ENCODE data around the gene LZTS3. TPM values are rescaled to one million over a fixed set of nuclear protein-coding genes. Genes with fewer than 3 reads are reported as not detected.

Gene LZTS3
- total and polyA plus RNA-seq, 2 of the 13 experiments (the other 11 are each of a cell fraction or from before 2014, with no cell fraction given): 10.1 to 31.3 TPM

- TF ChIP-seq RFX3 (CRISPR knock-in tag; IDR thresholded peaks at IDR 0.05) (peak; percentile 28; the same call in 1 of the 2 replicates), PBX2 (CRISPR knock-in tag; IDR thresholded peaks at IDR 0.05) (no peak), HMGXB4 (CRISPR knock-in tag; IDR thresholded peaks at IDR 0.05; ENCODE audit: borderline replicate concordance in 1 of 2, low read depth in 1 of 2) (peak; percentile 47 to 95), TOPORS (CRISPR knock-in tag; IDR thresholded peaks at IDR 0.05) (no peak; the same call in none of the 2 replicates), RNF2 (conservative IDR thresholded peaks at IDR 0.05; ENCODE audit: low read depth) (peak; percentile 43; the same call in 1 of the 2 replicates), EED (CRISPR knock-in tag; IDR thresholded peaks at IDR 0.05) (no peak), CENPT (CRISPR knock-in tag; IDR thresholded peaks at IDR 0.05; ENCODE audit: low read depth) (no peak), ZNF317 (CRISPR knock-in tag; IDR thresholded peaks at IDR 0.05) (peak; percentile 71; the same call in 1 of the 2 replicates), ZNF740 (CRISPR knock-in tag; IDR thresholded peaks at IDR 0.05) (no peak; the same call in 1 of the 2 replicates), NFRKB (IDR thresholded peaks at IDR 0.05) (no peak), TBX2 (CRISPR knock-in tag; IDR thresholded peaks at IDR 0.05; ENCODE audit: borderline replicate concordance) (peak; percentile 83; the same call in 1 of the 2 replicates), ZNF772 (CRISPR knock-in tag; IDR thresholded peaks at IDR 0.05) (no peak; the same call in none of the 2 replicates), SETDB1 (CRISPR knock-in tag; IDR thresholded peaks at IDR 0.05; ENCODE audit: borderline replicate concordance) (0 out of 2 replicates have a peak, but pooled peaks have one; percentile 43), ZNF562 (CRISPR knock-in tag; IDR thresholded peaks at IDR 0.05; ENCODE audit: borderline replicate concordance) (no peak), GFI1 (CRISPR knock-in tag; IDR thresholded peaks at IDR 0.05; ENCODE audit: borderline replicate concordance) (peak; percentile 20; the same call in 1 of the 2 replicates), PITX1 (CRISPR knock-in tag; IDR thresholded peaks at IDR 0.05) (no peak; the same call in 1 of the 2 replicates)
- TF ChIP-seq, protein P1, sequence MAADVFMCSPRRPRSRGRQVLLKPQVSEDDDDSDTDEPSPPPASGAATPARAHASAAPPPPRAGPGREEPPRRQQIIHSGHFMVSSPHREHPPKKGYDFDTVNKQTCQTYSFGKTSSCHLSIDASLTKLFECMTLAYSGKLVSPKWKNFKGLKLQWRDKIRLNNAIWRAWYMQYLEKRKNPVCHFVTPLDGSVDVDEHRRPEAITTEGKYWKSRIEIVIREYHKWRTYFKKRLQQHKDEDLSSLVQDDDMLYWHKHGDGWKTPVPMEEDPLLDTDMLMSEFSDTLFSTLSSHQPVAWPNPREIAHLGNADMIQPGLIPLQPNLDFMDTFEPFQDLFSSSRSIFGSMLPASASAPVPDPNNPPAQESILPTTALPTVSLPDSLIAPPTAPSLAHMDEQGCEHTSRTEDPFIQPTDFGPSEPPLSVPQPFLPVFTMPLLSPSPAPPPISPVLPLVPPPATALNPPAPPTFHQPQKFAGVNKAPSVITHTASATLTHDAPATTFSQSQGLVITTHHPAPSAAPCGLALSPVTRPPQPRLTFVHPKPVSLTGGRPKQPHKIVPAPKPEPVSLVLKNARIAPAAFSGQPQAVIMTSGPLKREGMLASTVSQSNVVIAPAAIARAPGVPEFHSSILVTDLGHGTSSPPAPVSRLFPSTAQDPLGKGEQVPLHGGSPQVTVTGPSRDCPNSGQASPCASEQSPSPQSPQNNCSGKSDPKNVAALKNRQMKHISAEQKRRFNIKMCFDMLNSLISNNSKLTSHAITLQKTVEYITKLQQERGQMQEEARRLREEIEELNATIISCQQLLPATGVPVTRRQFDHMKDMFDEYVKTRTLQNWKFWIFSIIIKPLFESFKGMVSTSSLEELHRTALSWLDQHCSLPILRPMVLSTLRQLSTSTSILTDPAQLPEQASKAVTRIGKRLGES (CRISPR knock-in tag; IDR thresholded peaks at IDR 0.05; ENCODE audit: borderline replicate concordance): no peak; the same call in 1 of the 2 replicates
- TF ChIP-seq, protein P2, sequence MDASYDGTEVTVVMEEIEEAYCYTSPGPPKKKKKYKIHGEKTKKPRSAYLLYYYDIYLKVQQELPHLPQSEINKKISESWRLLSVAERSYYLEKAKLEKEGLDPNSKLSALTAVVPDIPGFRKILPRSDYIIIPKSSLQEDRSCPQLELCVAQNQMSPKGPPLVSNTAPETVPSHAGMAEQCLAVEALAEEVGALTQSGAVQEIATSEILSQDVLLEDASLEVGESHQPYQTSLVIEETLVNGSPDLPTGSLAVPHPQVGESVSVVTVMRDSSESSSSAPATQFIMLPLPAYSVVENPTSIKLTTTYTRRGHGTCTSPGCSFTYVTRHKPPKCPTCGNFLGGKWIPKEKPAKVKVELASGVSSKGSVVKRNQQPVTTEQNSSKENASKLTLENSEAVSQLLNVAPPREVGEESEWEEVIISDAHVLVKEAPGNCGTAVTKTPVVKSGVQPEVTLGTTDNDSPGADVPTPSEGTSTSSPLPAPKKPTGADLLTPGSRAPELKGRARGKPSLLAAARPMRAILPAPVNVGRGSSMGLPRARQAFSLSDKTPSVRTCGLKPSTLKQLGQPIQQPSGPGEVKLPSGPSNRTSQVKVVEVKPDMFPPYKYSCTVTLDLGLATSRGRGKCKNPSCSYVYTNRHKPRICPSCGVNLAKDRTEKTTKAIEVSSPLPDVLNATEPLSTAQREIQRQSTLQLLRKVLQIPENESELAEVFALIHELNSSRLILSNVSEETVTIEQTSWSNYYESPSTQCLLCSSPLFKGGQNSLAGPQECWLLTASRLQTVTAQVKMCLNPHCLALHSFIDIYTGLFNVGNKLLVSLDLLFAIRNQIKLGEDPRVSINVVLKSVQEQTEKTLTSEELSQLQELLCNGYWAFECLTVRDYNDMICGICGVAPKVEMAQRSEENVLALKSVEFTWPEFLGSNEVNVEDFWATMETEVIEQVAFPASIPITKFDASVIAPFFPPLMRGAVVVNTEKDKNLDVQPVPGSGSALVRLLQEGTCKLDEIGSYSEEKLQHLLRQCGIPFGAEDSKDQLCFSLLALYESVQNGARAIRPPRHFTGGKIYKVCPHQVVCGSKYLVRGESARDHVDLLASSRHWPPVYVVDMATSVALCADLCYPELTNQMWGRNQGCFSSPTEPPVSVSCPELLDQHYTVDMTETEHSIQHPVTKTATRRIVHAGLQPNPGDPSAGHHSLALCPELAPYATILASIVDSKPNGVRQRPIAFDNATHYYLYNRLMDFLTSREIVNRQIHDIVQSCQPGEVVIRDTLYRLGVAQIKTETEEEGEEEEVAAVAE (CRISPR knock-in tag; IDR thresholded peaks at IDR 0.05; ENCODE audit: borderline replicate concordance): peak; percentile 59; the same call in 1 of the 2 replicates
Observed at GRCh38 chr20:3209257-3209945, 36.1 kb upstream of the LZTS3 start, which contains the start of gene ITPA (continued).
